AG04449 (cell line): ENCODE data around the gene NISCH.

ENCODE experiments used
- CTCF ChIA-PET: fragments of 350-600 bp; formaldehyde crosslinking; extraction: SDS; loops from one replicate; lab custom pipeline; 2021; ENCODE audit warnings: antibody characterized with exemption; lab: Yijun Ruan, JAX
- POLR2A ChIA-PET: fragments of 400-600, 350-600 bp; formaldehyde crosslinking; extraction: SDS; loops from one replicate; lab custom pipeline; 2020; ENCODE audit warnings: antibody characterized with exemption, inconsistent platforms; lab: Yijun Ruan, JAX
- DNase-seq: peaks from one replicate; pipeline ENCODE4 v3.0.0-alpha.2; 2010; ENCODE audit warnings: low read depth, low spot score
- H3K4me3 ChIP-seq: 2 replicates; pipeline ENCODE4 v1.5.1; 2011; ENCODE audit warnings: low read depth, mild to moderate bottlenecking, control low read depth, low read length
- TF ChIP-seq, protein P1 (sequence below): IDR thresholded peaks from one replicate; pipeline ENCODE4 v1.5.1; 2011; ENCODE audit warnings: mild to moderate bottlenecking, moderate library complexity, low read length, control low read depth, inconsistent platforms; ENCODE audit not compliant: insufficient read depth; ENCODE audit errors: missing control alignments

The NISCH gene

DNA sequence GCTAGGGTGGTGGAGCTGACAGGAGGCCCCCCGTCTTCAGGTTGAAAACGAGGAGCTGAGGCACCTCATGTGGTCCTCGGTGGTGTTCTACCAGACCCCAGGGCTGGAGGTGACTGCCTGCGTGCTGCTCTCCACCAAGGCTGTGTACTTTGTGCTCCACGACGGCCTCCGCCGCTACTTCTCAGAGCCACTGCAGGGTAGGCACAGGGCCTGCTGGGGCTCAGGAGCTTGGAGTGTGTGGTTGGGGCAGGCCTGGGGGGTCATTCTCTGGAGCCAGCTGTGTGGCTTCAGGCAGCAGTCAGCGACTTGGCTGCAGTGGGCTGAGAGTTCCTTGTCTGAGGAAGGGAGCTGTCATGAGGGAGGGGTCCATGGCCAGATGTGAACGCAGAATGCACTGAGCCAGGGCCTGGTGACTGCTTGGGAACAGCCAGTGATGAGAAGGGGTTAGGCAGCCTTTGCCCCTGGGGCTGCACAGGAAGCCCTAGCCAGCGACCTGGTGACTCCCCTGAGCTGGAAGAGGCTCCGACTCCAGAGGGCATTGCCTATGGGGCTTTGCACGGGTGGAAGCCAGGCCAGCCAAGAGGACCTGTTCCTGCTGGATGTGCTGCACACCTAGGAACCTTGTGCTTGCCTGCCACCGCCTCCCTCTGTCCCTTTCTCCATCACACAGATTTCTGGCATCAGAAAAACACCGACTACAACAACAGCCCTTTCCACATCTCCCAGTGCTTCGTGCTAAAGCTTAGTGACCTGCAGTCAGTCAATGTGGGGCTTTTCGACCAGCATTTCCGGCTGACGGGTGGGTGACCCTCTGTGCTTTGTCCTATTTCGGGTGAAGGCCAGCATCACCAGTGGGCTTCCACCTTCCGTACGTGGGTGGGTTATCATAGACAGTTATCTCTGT, 34.9 kb downstream of the NISCH start:
- ChIA-PET CTCF (interaction anchor here (0.7 to 2.3 kb wide), 4 partner anchors 8 to 78 kb away, joined by 3 to 12 read pairs (median 5); no protein-coding TSS in a partner anchor), POLR2A (interaction anchor here (1.2 kb wide), 1 partner anchor 9 kb away, joined by 3 read pairs; no protein-coding TSS in a partner anchor)
- H3K4me3 ChIP-seq: no peak overlapping the region
- TF ChIP-seq, protein P1, sequence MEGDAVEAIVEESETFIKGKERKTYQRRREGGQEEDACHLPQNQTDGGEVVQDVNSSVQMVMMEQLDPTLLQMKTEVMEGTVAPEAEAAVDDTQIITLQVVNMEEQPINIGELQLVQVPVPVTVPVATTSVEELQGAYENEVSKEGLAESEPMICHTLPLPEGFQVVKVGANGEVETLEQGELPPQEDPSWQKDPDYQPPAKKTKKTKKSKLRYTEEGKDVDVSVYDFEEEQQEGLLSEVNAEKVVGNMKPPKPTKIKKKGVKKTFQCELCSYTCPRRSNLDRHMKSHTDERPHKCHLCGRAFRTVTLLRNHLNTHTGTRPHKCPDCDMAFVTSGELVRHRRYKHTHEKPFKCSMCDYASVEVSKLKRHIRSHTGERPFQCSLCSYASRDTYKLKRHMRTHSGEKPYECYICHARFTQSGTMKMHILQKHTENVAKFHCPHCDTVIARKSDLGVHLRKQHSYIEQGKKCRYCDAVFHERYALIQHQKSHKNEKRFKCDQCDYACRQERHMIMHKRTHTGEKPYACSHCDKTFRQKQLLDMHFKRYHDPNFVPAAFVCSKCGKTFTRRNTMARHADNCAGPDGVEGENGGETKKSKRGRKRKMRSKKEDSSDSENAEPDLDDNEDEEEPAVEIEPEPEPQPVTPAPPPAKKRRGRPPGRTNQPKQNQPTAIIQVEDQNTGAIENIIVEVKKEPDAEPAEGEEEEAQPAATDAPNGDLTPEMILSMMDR: no peak
- DNase-seq: no peak

- DNase-seq: no peak
- TF ChIP-seq, protein P1: no peak
- ChIA-PET CTCF (interaction anchor here (0.7 to 1.9 kb wide), 2 partner anchors 9 to 79 kb away, joined by 3 to 7 read pairs; no protein-coding TSS in a partner anchor), POLR2A (no interaction called here)
- no peak overlapping the region for H3K4me3 ChIP-seq
Measured at GRCh38 chr3:52490939-52491526, 35.6 kb downstream of the NISCH start.

DNA sequence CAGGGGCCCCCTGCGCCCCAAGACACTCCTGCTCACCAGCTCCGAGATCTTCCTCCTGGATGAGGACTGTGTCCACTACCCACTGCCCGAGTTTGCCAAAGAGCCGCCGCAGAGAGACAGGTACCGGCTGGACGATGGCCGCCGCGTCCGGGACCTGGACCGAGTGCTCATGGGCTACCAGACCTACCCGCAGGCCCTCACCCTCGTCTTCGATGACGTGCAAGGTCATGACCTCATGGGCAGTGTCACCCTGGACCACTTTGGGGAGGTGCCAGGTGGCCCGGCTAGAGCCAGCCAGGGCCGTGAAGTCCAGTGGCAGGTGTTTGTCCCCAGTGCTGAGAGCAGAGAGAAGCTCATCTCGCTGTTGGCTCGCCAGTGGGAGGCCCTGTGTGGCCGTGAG, 36.7 kb downstream of the NISCH start:
- ChIA-PET CTCF (interaction anchor here (0.8 to 1.9 kb wide), 2 partner anchors 10 to 12 kb away, joined by 3 to 7 read pairs; no protein-coding TSS in a partner anchor), POLR2A (no interaction called here)
- no peak for DNase-seq
- H3K4me3 ChIP-seq: no peak overlapping the region
- TF ChIP-seq, protein P1: no peak

GRCh38 chr3:52493232-52494017, 38.0 kb downstream of the NISCH start:
- DNase-seq: no peak
- H3K4me3 ChIP-seq: no peak overlapping the region
- ChIA-PET CTCF (no interaction called here), POLR2A (no interaction called here)
- TF ChIP-seq, protein P1: no peak

DNA sequence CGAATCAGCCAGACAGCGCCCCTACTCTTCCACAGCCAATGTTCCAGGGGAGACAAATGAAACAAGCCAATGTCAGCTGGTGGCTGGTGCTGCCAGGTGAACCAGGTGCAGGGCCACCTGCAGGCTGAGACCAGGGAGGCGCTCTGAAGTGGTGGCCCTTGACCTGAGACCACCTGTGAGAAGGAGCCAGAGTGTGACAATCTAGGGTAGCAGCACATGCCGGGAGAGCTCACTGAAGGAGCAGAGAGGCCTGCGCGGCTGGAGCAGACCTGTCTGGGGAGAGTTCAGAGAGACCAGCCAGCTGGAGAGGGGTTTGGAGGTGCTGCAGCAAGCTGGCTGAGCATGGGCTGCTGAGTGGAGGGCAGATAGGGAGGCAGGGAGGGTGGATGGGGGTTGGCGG, 39.0 kb downstream of the NISCH start:
- ChIA-PET POLR2A (no interaction called here), CTCF (interaction anchor here (1.1 kb wide), 1 partner anchor 46 kb away, joined by 3 read pairs; no protein-coding TSS in a partner anchor)
- DNase-seq: no peak
- TF ChIP-seq, protein P1: no peak
- H3K4me3 ChIP-seq: no peak overlapping the region
